CMK (cell line): ENCODE measurements around the gene ITGA4.

Experiments
- DNase-seq: peaks from one replicate; pipeline ENCODE4 v3.0.0-alpha.2; 2010; ENCODE audit warnings: low read depth

The ITGA4 gene

GRCh38 chr2:181458871-181459270, 1.7 kb downstream of the ITGA4 start:
- DNase-seq = no peak

- no peak for DNase-seq
Measured at GRCh38 chr2:181459621-181460021, 2.4 kb downstream of the ITGA4 start.

GRCh38 chr2:181461056-181461997, 4.1 kb downstream of the ITGA4 start:
- no peak for DNase-seq

GRCh38 chr2:181462033-181462432, 4.8 kb downstream of the ITGA4 start:
- no peak for DNase-seq

GRCh38 chr2:181463588-181463987, 6.4 kb downstream of the ITGA4 start:
- DNase-seq = no peak

GRCh38 chr2:181464966-181465365, 7.8 kb downstream of the ITGA4 start:
- DNase-seq = no peak

GRCh38 chr2:181465676-181466375, 8.6 kb downstream of the ITGA4 start:
- DNase-seq = no peak

GRCh38 chr2:181466661-181467576, 9.7 kb downstream of the ITGA4 start:
- DNase-seq = no peak

GRCh38 chr2:181467966-181468707, 11.0 kb downstream of the ITGA4 start:
- no peak for DNase-seq

GRCh38 chr2:181468811-181469210, 11.6 kb downstream of the ITGA4 start:
- DNase-seq = no peak

GRCh38 chr2:181471226-181471625, 14.0 kb downstream of the ITGA4 start:
- no peak for DNase-seq

- no peak for DNase-seq
Measured at GRCh38 chr2:181471783-181472182, 14.6 kb downstream of the ITGA4 start.

GRCh38 chr2:181472990-181473389, 15.8 kb downstream of the ITGA4 start:
- DNase-seq = no peak

GRCh38 chr2:181474222-181474881, 17.2 kb downstream of the ITGA4 start:
- DNase-seq = no peak

- no peak for DNase-seq
Measured at GRCh38 chr2:181483211-181483610, 26.0 kb downstream of the ITGA4 start.

GRCh38 chr2:181483876-181484275, 26.7 kb downstream of the ITGA4 start:
- DNase-seq = no peak

- DNase-seq = no peak
Measured at GRCh38 chr2:181484851-181485637, 27.9 kb downstream of the ITGA4 start.

- DNase-seq = no peak
Measured at GRCh38 chr2:181485638-181485946, 28.4 kb downstream of the ITGA4 start.

- DNase-seq = no peak
Measured at GRCh38 chr2:181499231-181499630, 42.0 kb downstream of the ITGA4 start.

GRCh38 chr2:181500201-181500600, 43.0 kb downstream of the ITGA4 start:
- no peak for DNase-seq
